ENCODE measurements around the gene PIGX.
A peak's percentile ranks its signal among the peaks of the same experiment; 100 is the strongest.

Gene PIGX

GRCh38 chr3:196757876-196758739 is 45.9 kb downstream of the PIGX start:
- no peak for DNase-seq (ENCODE audit: low read depth)

- no peak for DNase-seq (ENCODE audit: low read depth)
Measured at GRCh38 chr3:196763179-196763578, 51.0 kb downstream of the PIGX start.

- no peak for DNase-seq (ENCODE audit: low read depth)
Measured at GRCh38 chr3:196765454-196765853, 53.3 kb downstream of the PIGX start.

- DNase-seq (ENCODE audit: low read depth), result no peak
Measured at GRCh38 chr3:196771067-196771466, 58.9 kb downstream of the PIGX start.

- no peak for DNase-seq (ENCODE audit: low read depth)
Measured at GRCh38 chr3:196772102-196772501, 59.9 kb downstream of the PIGX start.

- DNase-seq (ENCODE audit: low read depth), result no peak
Measured at GRCh38 chr3:196772897-196773296, 60.7 kb downstream of the PIGX start.

- DNase-seq (ENCODE audit: low read depth), result no peak
Measured at GRCh38 chr3:196774191-196774820, 62.1 kb downstream of the PIGX start.

GRCh38 chr3:196774848-196775422 is 62.8 kb downstream of the PIGX start:
- no peak for DNase-seq (ENCODE audit: low read depth)

GRCh38 chr3:196775938-196776337 is 63.8 kb downstream of the PIGX start:
- no peak for DNase-seq (ENCODE audit: low read depth)

- DNase-seq (ENCODE audit: low read depth), result no peak
Measured at GRCh38 chr3:196777836-196778235, 65.7 kb downstream of the PIGX start.

- peak; percentile 60 for DNase-seq (ENCODE audit: low read depth)
Measured at GRCh38 chr3:196778755-196779154, 66.6 kb downstream of the PIGX start.

GRCh38 chr3:196782511-196782910 is 70.3 kb downstream of the PIGX start:
- no peak for DNase-seq (ENCODE audit: low read depth)

Data from HS-5 (cell line).